Measurements from ENCODE around the gene IMPDH1. TPM values are rescaled to one million over a fixed set of nuclear protein-coding genes. Genes with fewer than 3 reads are reported as not detected.

IMPDH1 gene
- total RNA-seq, 4 donors from 2014 or later, result 36.9 to 87.1 (median 43.3) TPM

DNA sequence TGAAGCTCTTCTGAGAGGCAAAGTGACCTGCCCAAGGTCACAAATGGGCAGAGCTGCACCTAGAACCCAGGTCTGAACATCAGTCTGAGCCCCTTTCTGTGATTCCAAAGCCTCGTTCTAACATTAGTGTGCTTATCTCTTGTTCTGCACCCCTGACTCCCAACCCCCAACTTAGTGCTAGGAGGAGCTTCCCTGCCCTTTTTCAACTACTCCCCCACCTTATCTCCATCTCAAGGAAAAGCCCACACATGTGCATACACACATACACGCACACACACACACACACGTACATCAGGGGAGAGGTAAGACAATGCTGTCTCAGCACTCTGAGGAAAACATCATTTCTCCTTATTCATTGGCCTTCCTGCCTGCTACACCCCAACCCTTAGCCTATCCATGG lies 56.6 kb downstream of the IMPDH1 start:
- Histone ChIP-seq H3K4me3 (no peak overlapping the region), H3K9me3 (no peaks in the 10 kb centered on the region), H3K27ac (no peak overlapping the region), H3K36me3 (no peaks in the 10 kb centered on the region), H3K27me3 (peaks cover 69% of the 10 kb centered on the region), H3K4me1 (peaks cover 0 to 16% (median 9%) of the 10 kb centered on the region in 3 donors)
- ATAC-seq, result no peak
- TF ChIP-seq EP300 (IDR thresholded peaks at IDR 0.05) (no peak), POLR2AphosphoS5 (IDR thresholded peaks at IDR 0.05) (no peak), POLR2A (IDR thresholded peaks at IDR 0.05) (no peak)
- TF ChIP-seq, protein P1, sequence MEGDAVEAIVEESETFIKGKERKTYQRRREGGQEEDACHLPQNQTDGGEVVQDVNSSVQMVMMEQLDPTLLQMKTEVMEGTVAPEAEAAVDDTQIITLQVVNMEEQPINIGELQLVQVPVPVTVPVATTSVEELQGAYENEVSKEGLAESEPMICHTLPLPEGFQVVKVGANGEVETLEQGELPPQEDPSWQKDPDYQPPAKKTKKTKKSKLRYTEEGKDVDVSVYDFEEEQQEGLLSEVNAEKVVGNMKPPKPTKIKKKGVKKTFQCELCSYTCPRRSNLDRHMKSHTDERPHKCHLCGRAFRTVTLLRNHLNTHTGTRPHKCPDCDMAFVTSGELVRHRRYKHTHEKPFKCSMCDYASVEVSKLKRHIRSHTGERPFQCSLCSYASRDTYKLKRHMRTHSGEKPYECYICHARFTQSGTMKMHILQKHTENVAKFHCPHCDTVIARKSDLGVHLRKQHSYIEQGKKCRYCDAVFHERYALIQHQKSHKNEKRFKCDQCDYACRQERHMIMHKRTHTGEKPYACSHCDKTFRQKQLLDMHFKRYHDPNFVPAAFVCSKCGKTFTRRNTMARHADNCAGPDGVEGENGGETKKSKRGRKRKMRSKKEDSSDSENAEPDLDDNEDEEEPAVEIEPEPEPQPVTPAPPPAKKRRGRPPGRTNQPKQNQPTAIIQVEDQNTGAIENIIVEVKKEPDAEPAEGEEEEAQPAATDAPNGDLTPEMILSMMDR (IDR thresholded peaks at IDR 0.05), result no peak
- 85 to 87% methylated on average over 3 of the region's 3 CpGs for WGBS, 2 donors (ENCODE audit: low coverage in 1 of 2)

DNA sequence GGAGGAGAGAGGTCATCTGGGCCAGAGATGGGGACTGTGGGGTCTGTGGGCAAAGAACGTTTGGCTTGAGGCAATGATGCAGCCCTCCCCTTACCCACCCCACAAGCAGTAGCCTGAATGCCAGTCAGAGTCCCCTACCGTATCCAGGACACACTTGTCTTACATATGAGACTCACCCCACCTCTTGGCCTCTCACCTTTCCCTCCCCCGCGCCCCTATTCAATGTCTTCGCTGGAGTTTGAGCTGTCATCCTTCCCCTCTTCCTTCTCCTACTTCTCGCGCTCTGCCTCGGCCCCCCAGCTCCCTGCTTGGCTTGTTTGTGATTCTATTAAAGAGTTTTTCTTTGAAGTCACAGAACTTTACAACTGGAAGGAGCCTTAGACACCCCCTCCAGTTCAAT lies 57.1 kb downstream of the IMPDH1 start:
- Histone ChIP-seq H3K4me1 (peaks cover 0 to 16% (median 9%) of the 10 kb centered on the region in 3 donors), H3K27me3 (peaks cover 69% of the 10 kb centered on the region), H3K9me3 (no peaks in the 10 kb centered on the region), H3K4me3 (peak overlapping the region in 1 of 2 donors; percentile 46), H3K36me3 (no peaks in the 10 kb centered on the region), H3K27ac (no peak overlapping the region)
- ATAC-seq, result no peak
- no peak for TF ChIP-seq EP300 (IDR thresholded peaks at IDR 0.05)
- 75 to 87% methylated on average over 7 to 8 of the region's 8 CpGs for WGBS, 2 donors (ENCODE audit: low coverage in 1 of 2)

DNA sequence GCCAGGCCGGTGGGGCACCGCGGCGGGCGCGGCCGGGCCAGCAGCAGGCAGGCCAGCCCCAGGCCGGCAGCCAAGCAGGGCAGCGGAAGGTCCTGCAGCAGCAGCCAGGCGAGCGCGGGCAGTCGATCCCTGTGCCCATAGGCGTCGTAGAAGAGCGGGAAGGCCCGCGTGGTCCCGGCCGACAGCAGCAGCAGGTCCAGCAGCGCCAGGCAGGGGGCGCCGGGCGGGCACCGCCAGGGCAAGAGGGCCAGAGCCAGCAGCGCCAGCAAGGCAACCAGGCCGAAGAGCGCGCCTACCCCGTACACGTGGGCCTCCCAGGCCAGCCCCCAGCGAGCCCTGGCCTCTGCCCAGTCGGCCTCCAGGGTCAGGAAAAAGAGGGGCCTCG lies 57.6 kb downstream of the IMPDH1 start:
- Histone ChIP-seq H3K27ac (no peak overlapping the region), H3K27me3 (peaks cover 64% of the 10 kb centered on the region), H3K36me3 (no peaks in the 10 kb centered on the region), H3K4me1 (peaks cover 0 to 16% (median 9%) of the 10 kb centered on the region in 3 donors), H3K9me3 (no peaks in the 10 kb centered on the region), H3K4me3 (peak overlapping the region in 1 of 2 donors; percentile 46)
- no CpG with 5 or more reads among the region's 34 CpGs for WGBS, 2 donors (ENCODE audit: low coverage in 1 of 2)
- peak; percentile 82 for ATAC-seq
- TF ChIP-seq POLR2AphosphoS5 (IDR thresholded peaks at IDR 0.05) (no peak), EP300 (IDR thresholded peaks at IDR 0.05) (no peak), POLR2A (IDR thresholded peaks at IDR 0.05) (no peak)
- TF ChIP-seq, protein P1 (IDR thresholded peaks at IDR 0.05), result peak in 3 of 4 experiments; percentile 55 to 78 (median 71)

DNA sequence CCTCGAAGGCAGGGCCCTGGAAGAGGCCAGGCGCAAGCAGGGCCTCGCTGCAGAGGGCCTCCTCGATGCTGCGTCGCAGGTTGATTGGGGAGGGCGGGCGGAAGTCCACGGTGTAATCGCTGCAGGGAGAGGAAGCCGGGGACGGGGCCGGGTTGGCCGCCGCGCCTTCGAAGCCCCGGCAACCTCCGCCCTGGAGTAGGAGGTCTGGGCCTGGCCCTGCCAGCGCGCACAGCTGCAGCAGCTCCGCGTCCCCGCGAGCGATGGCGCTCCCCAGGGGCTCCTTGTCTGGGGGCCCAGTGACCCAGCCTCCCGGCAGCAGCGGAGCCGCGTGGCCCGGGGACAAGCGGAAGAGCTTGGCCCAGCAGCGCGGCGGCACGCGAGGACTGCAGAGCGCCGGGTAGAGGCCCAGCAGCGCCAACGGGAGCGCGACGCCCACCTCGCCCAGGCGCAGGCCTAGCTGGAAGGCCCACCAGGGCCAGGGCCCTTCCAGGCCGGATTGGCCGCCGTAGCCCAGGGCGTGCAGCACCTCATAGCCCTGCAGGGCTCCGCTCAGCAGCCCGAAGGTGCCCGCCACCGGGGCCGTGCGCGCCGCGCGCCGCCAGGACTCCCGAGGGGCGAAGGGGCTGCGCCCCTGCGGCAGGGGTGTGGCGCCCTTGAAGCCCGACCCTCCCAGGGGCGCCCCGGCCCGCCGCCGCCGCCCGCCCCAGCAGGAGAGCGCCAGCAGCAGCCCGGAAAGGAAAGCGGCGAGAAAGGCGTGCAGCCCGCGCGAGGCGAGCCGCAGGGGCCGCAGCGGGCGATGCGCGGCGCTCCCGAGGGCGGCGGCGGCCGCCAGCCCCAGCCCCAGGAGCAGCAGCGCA lies 58.3 kb downstream of the IMPDH1 start:
- Histone ChIP-seq H3K27me3 (peaks cover 61% of the 10 kb centered on the region), H3K36me3 (no peaks in the 10 kb centered on the region), H3K4me3 (peak overlapping the region; percentile 1 to 46), H3K4me1 (peaks cover 0 to 16% (median 9%) of the 10 kb centered on the region in 3 donors), H3K27ac (no peak overlapping the region), H3K9me3 (no peaks in the 10 kb centered on the region)
- peak; percentile 12 for ATAC-seq
- no CpG with 5 or more reads among the region's 97 CpGs for WGBS, 2 donors (ENCODE audit: low coverage in 1 of 2)
- TF ChIP-seq EP300 (IDR thresholded peaks at IDR 0.05), result no peak
- TF ChIP-seq POLR2AphosphoS5 (IDR thresholded peaks at IDR 0.05), result no peak
- TF ChIP-seq POLR2A (IDR thresholded peaks at IDR 0.05), result no peak
- TF ChIP-seq, protein P1 (IDR thresholded peaks at IDR 0.05), result no peak

DNA sequence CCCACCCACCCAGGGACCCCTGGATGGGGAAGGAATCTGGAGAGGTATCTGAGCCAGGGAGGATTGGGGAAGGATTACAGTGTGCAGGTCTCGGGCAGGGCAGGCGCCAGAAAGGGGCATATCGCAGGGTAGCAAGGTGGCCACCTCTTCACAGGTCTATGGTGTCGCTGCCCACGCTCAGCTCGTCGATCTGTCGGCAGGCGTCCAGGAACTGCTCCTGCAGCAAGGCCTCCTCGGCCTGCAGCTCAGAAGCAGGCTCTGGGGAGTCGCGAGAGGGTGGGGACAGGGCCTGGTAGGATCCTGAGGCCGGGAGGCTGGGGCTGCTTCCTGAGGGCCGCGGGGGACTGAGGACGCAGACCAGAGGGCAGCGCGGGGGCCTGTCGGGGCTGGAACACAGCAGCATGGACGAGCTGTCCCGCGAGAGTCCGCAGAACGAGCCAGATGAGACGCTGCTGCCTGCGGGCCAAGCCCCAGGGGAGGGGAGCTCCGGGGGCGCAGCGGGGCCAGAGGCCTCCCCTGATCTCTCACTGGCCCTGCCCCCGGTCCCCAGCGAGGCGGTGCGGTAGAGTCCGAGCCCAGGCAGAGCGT lies 59.0 kb downstream of the IMPDH1 start:
- Histone ChIP-seq H3K36me3 (no peaks in the 10 kb centered on the region), H3K27me3 (peaks cover 54% of the 10 kb centered on the region), H3K27ac (no peak overlapping the region), H3K4me3 (peak overlapping the region in 1 of 2 donors; percentile 46), H3K9me3 (no peaks in the 10 kb centered on the region), H3K4me1 (peaks cover 0 to 16% (median 9%) of the 10 kb centered on the region in 3 donors)
- no peak for TF ChIP-seq POLR2AphosphoS5 (IDR thresholded peaks at IDR 0.05)
- TF ChIP-seq, protein P1 (IDR thresholded peaks at IDR 0.05), result no peak
- TF ChIP-seq POLR2A (IDR thresholded peaks at IDR 0.05), result no peak
- TF ChIP-seq EP300 (IDR thresholded peaks at IDR 0.05), result no peak
- no peak for ATAC-seq
- WGBS, 2 donors (ENCODE audit: low coverage in 1 of 2), result 58% methylated on average over 3 of the region's 35 CpGs; no CpG with 5 or more reads in 1 of the 2 donors
